ENCODE results near the gene HSPB1.
"Not testable (repeated sequence)": the region's sequence is repeated elsewhere in the genome, so short reads cannot be mapped to it uniquely, and the experiment has no call there.

The HSPB1 gene

GRCh38 chr7:76281706-76282343 lies 20.6 kb upstream of the HSPB1 start:
- no peak for DNase-seq (ENCODE audit: low spot score)

GRCh38 chr7:76282344-76283253 lies 19.9 kb upstream of the HSPB1 start:
- no peak for DNase-seq (ENCODE audit: low spot score)

- DNase-seq (ENCODE audit: low spot score) = no peak
Observed at GRCh38 chr7:76283254-76284159, 19.0 kb upstream of the HSPB1 start.

- no peak for DNase-seq (ENCODE audit: low spot score)
Observed at GRCh38 chr7:76285604-76286374, 16.7 kb upstream of the HSPB1 start.

- DNase-seq (ENCODE audit: low spot score) = no peak
Observed at GRCh38 chr7:76286842-76287403, 15.6 kb upstream of the HSPB1 start.

GRCh38 chr7:76290847-76291350 lies 11.6 kb upstream of the HSPB1 start:
- DNase-seq (ENCODE audit: low spot score) = not testable (repeated sequence)

- peak; percentile 92 for DNase-seq (ENCODE audit: low spot score)
Observed at GRCh38 chr7:76291351-76292212, 10.9 kb upstream of the HSPB1 start.

GRCh38 chr7:76292213-76292573 lies 10.3 kb upstream of the HSPB1 start:
- DNase-seq (ENCODE audit: low spot score) = no peak

- not testable (repeated sequence) for DNase-seq (ENCODE audit: low spot score)
Observed at GRCh38 chr7:76292911-76293310, 9.6 kb upstream of the HSPB1 start.

GRCh38 chr7:76293407-76293901 lies 9.0 kb upstream of the HSPB1 start:
- no peak for DNase-seq (ENCODE audit: low spot score)

- DNase-seq (ENCODE audit: low spot score) = peak; percentile 94
Observed at GRCh38 chr7:76294344-76295024, 8.0 kb upstream of the HSPB1 start.

GRCh38 chr7:76296743-76297740 lies 5.4 kb upstream of the HSPB1 start:
- no peak for DNase-seq (ENCODE audit: low spot score)

- DNase-seq (ENCODE audit: low spot score) = no peak
Observed at GRCh38 chr7:76300166-76300731, 2.2 kb upstream of the HSPB1 start.

- no peak for DNase-seq (ENCODE audit: low spot score)
Observed at GRCh38 chr7:76301000-76301399, 1.5 kb upstream of the HSPB1 start.

- peak; percentile 67 for DNase-seq (ENCODE audit: low spot score)
Observed at GRCh38 chr7:76303202-76304147, 1.0 kb downstream of the HSPB1 start.

GRCh38 chr7:76304888-76305375 lies 2.5 kb downstream of the HSPB1 start:
- peak; percentile 78 for DNase-seq (ENCODE audit: low spot score)
